GM23338 (cell line): Measurements from ENCODE around the gene RBM42. TPM values are rescaled to one million over a fixed set of nuclear protein-coding genes. Genes with fewer than 3 reads are reported as not detected.
"Not testable (repeated sequence)": the region's sequence is repeated elsewhere in the genome, so short reads cannot be mapped to it uniquely, and the experiment has no call there.

ENCODE experiments used
- ATAC-seq: fragments of 200-7000 bp; cut with Tn5 transposase; 3 replicates; pipeline ENCODE4 v1.9.1; 2020
- DNase-seq: peaks from one replicate; pipeline ENCODE4 v3.0.0-alpha.2; 2015; ENCODE audit warnings: low spot score
- H2AFZ ChIP-seq: fragments of 200-600 bp; sonication (generic); 2 replicates; pipeline ENCODE4 v1.8.0; 2016; ENCODE audit warnings: antibody characterized with exemption, mild to moderate bottlenecking, moderate library complexity
- H3F3A ChIP-seq: fragments of 200-600 bp; sonication (generic); replicated peaks from 2 replicates; pipeline ENCODE4 v1.8.0; 2017; ENCODE audit warnings: antibody characterized with exemption, mixed run types, low read depth
- H3K27ac ChIP-seq: fragments of 200-600 bp; sonication (generic); 2 replicates; pipeline ENCODE4 v1.6.1; 2016; ENCODE audit warnings: low read depth
- H3K27me3 ChIP-seq: fragments of 200-600 bp; sonication (generic); 2 replicates; pipeline ENCODE4 v1.8.0; 2016; ENCODE audit warnings: mild to moderate bottlenecking, mixed run types, moderate library complexity; ENCODE audit not compliant: insufficient read depth
- H3K36me3 ChIP-seq: fragments of 200-600 bp; sonication (generic); 2 replicates; pipeline ENCODE4 v1.8.0; 2016; ENCODE audit warnings: mild to moderate bottlenecking; ENCODE audit not compliant: insufficient read depth
- H3K4me1 ChIP-seq: fragments of 200-600 bp; sonication (generic); 2 replicates; pipeline ENCODE4 v1.8.0; 2016; ENCODE audit warnings: mild to moderate bottlenecking, moderate library complexity; ENCODE audit not compliant: insufficient read depth
- H3K4me2 ChIP-seq: fragments of 200-600 bp; sonication (generic); 2 replicates; pipeline ENCODE4 v1.7.1; 2017; ENCODE audit warnings: mixed run types
- H3K4me3 ChIP-seq: fragments of 200-600 bp; sonication (generic); 2 replicates; pipeline ENCODE4 v1.6.1; 2016; ENCODE audit warnings: mixed run types
- H3K79me2 ChIP-seq: fragments of 200-600 bp; sonication (generic); replicated peaks from 2 replicates; pipeline ENCODE4 v1.8.0; 2017; ENCODE audit warnings: mild to moderate bottlenecking; ENCODE audit not compliant: insufficient read depth
- H3K9me2 ChIP-seq: fragments of 200-600 bp; sonication (generic); 2 replicates; pipeline ENCODE4 v1.8.0; 2017; ENCODE audit not compliant: insufficient read depth
- H4K20me1 ChIP-seq: fragments of 200-600 bp; sonication (generic); replicated peaks from 2 replicates; pipeline ENCODE4 v1.8.0; 2017; ENCODE audit warnings: mild to moderate bottlenecking; ENCODE audit not compliant: insufficient read depth
- H3K27ac Mint-ChIP-seq: 2 replicates; pipeline ENCODE4 v1.8.0; 2020; ENCODE audit warnings: inconsistent platforms, mild to moderate bottlenecking, moderate library complexity, mixed read lengths
- H3K27me3 Mint-ChIP-seq: 3 replicates; pipeline ENCODE4 v1.8.0; 2022; ENCODE audit warnings: low read depth, mild to moderate bottlenecking, moderate library complexity, mixed read lengths, inconsistent platforms; ENCODE audit not compliant: insufficient read depth, poor library complexity
- H3K36me3 Mint-ChIP-seq: 3 replicates; pipeline ENCODE4 v1.8.0; 2021; ENCODE audit warnings: low read depth, mild to moderate bottlenecking, inconsistent platforms, moderate library complexity, mixed read lengths
- H3K4me1 Mint-ChIP-seq: 3 replicates; pipeline ENCODE4 v1.8.0; 2020; ENCODE audit warnings: mild to moderate bottlenecking, inconsistent platforms, mixed read lengths
- H3K4me3 Mint-ChIP-seq: 3 replicates; pipeline ENCODE4 v1.8.0; 2021; ENCODE audit warnings: moderate library complexity, mild to moderate bottlenecking, inconsistent platforms, mixed read lengths
- H3K9me3 Mint-ChIP-seq: 3 replicates; pipeline ENCODE4 v1.8.0; 2020; ENCODE audit warnings: moderate library complexity, mild to moderate bottlenecking, inconsistent platforms, mixed read lengths
- CTCF ChIP-seq, 2 experiments: fragments of 200-600 bp in 1 of 2; sonication (generic) in 1 of 2; conservative IDR thresholded peaks; 2 replicates each; pipeline versions ENCODE4 v1.5.1 to v1.6.1; 2016 to 2017; ENCODE audit warnings: antibody characterized with exemption in 2 of 2, low read depth in 2 of 2, mild to moderate bottlenecking in 2 of 2, moderate library complexity in 1 of 2
- ETS1 ChIP-seq: IDR thresholded peaks from 2 replicates; pipeline ENCODE4 v1.6.1; 2016; ENCODE audit warnings: antibody characterized with exemption
- EZH2phosphoT487 ChIP-seq: fragments of 200-600 bp; sonication (generic); IDR thresholded peaks from one replicate; pipeline ENCODE4 v1.8.1; 2018; ENCODE audit warnings: antibody characterized with exemption; ENCODE audit not compliant: unreplicated experiment
- ZNF114 ChIP-seq: fragments of 250-450 bp; sonication (Bioruptor Pico); IDR thresholded peaks from 2 replicates; pipeline ENCODE4 v1.5.0; 2020; ENCODE audit warnings: mild to moderate bottlenecking, moderate library complexity
- ZNF462 ChIP-seq: fragments of 250-450 bp; sonication (Bioruptor Pico); IDR thresholded peaks from 2 replicates; pipeline ENCODE4 v1.5.0; 2020; ENCODE audit warnings: mild to moderate bottlenecking, moderate library complexity
- polyA plus RNA-seq: library from polyadenylated mRNA; unstranded; fragments of >200 nt; fragmentation: Nextera tagmentation; extraction: Ambion mirVana; gene quantifications from 2 replicates; pipeline ENCODE4 v1.2.1, GENCODE V29; 2016
- total RNA-seq: library from RNA; depleted of rRNA; stranded (reverse); fragments of >200 nt; shearing (Covaris generic); gene quantifications from 2 replicates; pipeline ENCODE4 v1.2.3, GENCODE V29; 2014

RBM42 gene
- total and polyA plus RNA-seq, 2 experiments from 2014 or later, result 74.7 to 82.9 TPM

GRCh38 chr19:35601971-35602370, 26.9 kb upstream of the RBM42 start (continued):
- no peak for TF ChIP-seq ZNF462 (CRISPR knock-in tag)
- TF ChIP-seq CTCF (conservative IDR thresholded peaks at IDR 0.05; ENCODE audit: low read depth in 2 of 2), result no peak
- TF ChIP-seq ZNF114, result no peak
- TF ChIP-seq ETS1, result no peak
- TF ChIP-seq EZH2phosphoT487, result no peak

- not testable (repeated sequence) for H3K27me3 Mint-ChIP-seq, H3F3A ChIP-seq, H3K4me3 Mint-ChIP-seq, H3K79me2 ChIP-seq, DNase-seq, H3K27me3 ChIP-seq, H3K27ac ChIP-seq, H3K4me3 ChIP-seq, H3K36me3 Mint-ChIP-seq, H3K9me2 ChIP-seq, H3K4me1 ChIP-seq, ATAC-seq, H3K27ac Mint-ChIP-seq, H4K20me1 ChIP-seq, H3K36me3 ChIP-seq, H2AFZ ChIP-seq, H3K4me2 ChIP-seq, H3K4me1 Mint-ChIP-seq
- H3K9me3 Mint-ChIP-seq, result peaks cover 37% of the 10 kb centered on the region
Observed at GRCh38 chr19:35604436-35604835, 24.4 kb upstream of the RBM42 start.

- Mint-ChIP-seq H3K27me3 (peaks cover 10% of the 10 kb centered on the region), H3K9me3 (peaks cover 37% of the 10 kb centered on the region)
- H3K36me3 Mint-ChIP-seq, H3F3A ChIP-seq, H3K27ac ChIP-seq, H3K4me3 Mint-ChIP-seq, H3K4me3 ChIP-seq, H3K79me2 ChIP-seq, H3K9me2 ChIP-seq, H4K20me1 ChIP-seq, H3K27ac Mint-ChIP-seq, H3K4me2 ChIP-seq, H3K36me3 ChIP-seq, DNase-seq, ATAC-seq, H3K4me1 ChIP-seq, H3K4me1 Mint-ChIP-seq, H3K27me3 ChIP-seq, H2AFZ ChIP-seq: not testable (repeated sequence)
Observed at GRCh38 chr19:35607170-35607569, 21.7 kb upstream of the RBM42 start.
